HG02870 (cell line): ENCODE results near the gene ZNF559.

Source experiments
- ATAC-seq: cut with Tn5 transposase; IDR thresholded peaks from one replicate; pipeline ENCODE4 v1.9.1; 2021; ENCODE audit warnings: mild to moderate bottlenecking, moderate library complexity; ENCODE audit not compliant: unreplicated experiment

Gene ZNF559

GRCh38 chr19:9352505-9352904 lies 28.5 kb downstream of the ZNF559 start:
- ATAC-seq, result no peak

- ATAC-seq, result no peak
Measured at GRCh38 chr19:9353011-9353410, 29.0 kb downstream of the ZNF559 start.

- ATAC-seq, result no peak
Measured at GRCh38 chr19:9354651-9355050, 30.7 kb downstream of the ZNF559 start.

- ATAC-seq, result no peak
Measured at GRCh38 chr19:9362905-9363304, 38.9 kb downstream of the ZNF559 start, which contains the start of gene ZNF177. Gene ZNF177, plus strand, starts transcription at chr19:9363013. Its CDS starts 15,299 bp downstream, at chr19:9378312.

GRCh38 chr19:9370738-9371619 lies 47.0 kb downstream of the ZNF559 start:
- ATAC-seq, result no peak

GRCh38 chr19:9381361-9381785 lies 57.4 kb downstream of the ZNF559 start:
- no peak for ATAC-seq
